G401 (cell line): Measurements from ENCODE around the gene PFKFB4. TPM values are rescaled to one million over a fixed set of nuclear protein-coding genes. Genes with fewer than 3 reads are reported as not detected.
A peak's percentile ranks its signal among the peaks of the same experiment; 100 is the strongest.
"Not testable (repeated sequence)": the region's sequence is repeated elsewhere in the genome, so short reads cannot be mapped to it uniquely, and the experiment has no call there.

Source experiments
- DNase-seq: peaks from one replicate; pipeline ENCODE4 v3.0.0-alpha.2; 2015; ENCODE audit warnings: low spot score
- in situ Hi-C: cut with HindIII; loops from 2 replicates; pipeline ENCODE4 v1.10.0; 2016; ENCODE audit warnings: low sequenced_read_pairs, mixed read lengths
- total RNA-seq: library from RNA; depleted of rRNA; stranded (reverse); fragments of >200 nt; shearing (Covaris generic); gene quantifications from 2 replicates; pipeline ENCODE4 v1.2.3, GENCODE V29; 2014

Gene PFKFB4
- total RNA-seq, 1 experiment from 2014 or later = 18.8 TPM

DNA sequence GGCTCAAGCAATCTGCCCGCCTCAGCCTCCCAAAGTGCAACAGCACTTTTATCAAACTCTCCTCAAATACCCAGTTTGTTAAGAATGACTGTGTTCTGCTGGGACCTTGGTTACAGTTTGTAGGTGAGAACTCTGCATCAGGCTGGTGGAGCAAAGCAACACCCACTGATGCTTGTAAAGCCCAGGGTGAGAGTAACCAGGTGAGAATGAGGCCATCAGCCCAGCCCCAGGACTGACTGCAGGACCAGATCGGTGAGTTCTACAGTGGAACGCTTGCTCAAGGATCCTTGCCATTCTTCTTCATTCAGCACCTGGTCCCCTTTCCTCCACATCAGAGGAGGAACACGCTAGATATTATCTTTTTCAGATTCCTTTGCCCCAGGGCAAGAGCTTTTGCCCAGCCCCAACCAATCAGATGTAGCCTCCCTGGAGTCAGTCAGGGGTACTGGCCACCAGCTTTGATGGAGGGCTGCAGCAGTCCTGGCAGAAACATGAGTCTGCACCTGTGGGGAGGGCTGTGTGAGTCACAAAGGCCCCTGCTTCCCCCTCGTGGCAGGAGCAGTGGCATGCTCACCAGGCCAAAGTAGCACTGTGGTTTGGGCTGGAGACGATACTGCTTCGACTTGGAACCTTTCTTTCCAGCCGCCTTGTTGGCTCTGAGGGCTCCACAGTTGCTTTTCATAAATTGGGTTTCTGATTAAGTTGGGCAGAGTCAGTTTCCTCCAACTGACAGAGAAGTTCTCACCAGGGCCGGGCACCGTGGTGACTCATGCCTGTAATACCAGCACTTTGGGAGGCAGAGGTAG, 49.1 kb downstream of the PFKFB4 start:
- DNase-seq = peak; percentile 61
- in situ Hi-C loops = no loop called here

DNA sequence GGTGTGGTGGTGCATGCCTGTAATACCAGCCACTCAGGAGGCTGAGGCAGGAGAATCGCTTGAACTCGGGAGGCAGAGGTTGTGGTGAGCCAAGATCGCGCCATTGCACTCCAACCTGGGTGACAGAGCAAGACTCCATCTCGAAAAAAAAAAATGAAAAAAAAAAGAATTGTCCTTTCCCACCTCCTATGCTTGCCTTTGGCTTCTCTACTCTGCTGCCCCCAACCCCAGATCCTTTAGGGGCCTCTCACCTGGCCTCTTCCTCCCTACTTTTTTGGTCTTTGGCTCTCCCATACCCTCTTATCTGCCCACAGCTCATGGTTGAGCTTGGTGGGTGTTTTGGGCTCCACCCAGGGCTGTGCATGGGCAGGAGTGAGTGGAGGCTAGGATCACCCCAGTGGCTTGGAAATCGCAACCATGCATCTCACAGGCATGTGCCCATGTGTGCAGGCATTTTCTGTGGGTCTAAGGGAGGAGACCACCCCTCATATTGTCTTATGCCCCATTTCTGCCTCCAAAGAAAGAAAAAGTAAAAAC, 50.6 kb downstream of the PFKFB4 start:
- no peak for DNase-seq
- in situ Hi-C loops = no loop called here

DNA sequence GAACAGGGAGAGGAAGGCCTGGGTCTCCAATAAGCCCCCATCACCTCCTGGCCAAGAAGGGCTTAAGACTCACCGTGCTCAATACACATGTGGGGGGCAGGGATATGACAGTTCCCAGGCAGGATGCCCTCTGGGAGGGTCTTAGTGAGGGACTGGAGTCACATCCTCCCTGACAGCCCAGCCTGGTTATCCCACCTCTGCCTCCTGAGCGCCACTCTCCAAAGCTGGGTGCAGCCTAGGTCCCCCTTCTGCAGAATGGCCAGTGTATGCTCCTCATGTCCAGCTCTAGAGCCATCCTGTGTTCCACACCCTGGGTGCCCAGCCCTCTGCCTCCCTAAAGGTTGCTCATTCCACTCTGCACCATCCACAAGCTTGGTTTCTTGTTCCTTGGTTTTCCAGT, 51.5 kb downstream of the PFKFB4 start:
- DNase-seq = no peak
- in situ Hi-C loops = no loop called here

DNA sequence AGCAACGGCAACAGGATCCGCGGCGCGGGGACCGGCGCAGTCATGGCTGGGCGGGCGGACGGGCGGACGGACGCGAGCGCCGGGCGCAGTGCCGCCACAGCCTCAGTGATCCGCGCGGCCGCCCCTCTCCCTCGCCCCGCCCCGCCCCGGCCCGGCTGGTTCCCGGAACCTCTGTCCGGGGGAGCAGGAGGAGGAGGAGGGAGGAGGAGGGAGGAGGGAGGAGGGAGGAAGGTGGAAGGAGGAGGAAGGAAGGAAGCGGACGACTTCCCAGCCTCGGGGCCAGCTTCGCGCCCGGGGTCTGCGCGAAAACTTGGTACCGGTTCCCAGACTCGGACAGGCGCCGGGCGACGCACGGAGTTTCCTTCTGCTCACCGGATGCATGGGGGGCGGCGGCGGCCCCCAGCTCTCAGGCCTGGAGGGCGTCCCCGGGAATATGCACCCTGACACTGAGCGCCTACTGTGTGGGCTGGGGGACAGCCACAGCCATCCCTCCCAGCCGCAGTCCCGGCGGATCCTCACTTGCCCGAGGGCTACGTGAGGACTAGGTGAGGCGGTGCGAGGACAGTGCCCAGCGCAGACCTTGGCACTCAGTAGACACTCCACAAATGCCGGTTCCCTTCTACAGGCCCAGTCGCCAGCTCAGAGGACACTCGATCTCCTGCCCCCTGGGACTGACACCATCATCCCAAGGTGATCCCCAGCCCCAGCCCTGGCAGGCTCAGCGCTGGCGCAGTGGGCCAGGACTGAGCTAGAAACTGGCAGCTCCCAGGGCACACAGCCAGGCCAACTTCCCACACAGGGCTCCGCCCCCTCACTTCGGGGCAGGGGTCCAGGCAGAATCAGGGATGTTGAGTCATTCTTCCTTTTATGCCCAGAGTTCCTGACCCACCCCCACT, 52.3 kb downstream of the PFKFB4 start, which contains the start of gene SHISA5:
TSS of gene SHISA5 (minus strand) at position 124 of the 896 bp plus-strand sequence. CDS start at position 44, 80 bp downstream.
- DNase-seq = peak; percentile 32

DNA sequence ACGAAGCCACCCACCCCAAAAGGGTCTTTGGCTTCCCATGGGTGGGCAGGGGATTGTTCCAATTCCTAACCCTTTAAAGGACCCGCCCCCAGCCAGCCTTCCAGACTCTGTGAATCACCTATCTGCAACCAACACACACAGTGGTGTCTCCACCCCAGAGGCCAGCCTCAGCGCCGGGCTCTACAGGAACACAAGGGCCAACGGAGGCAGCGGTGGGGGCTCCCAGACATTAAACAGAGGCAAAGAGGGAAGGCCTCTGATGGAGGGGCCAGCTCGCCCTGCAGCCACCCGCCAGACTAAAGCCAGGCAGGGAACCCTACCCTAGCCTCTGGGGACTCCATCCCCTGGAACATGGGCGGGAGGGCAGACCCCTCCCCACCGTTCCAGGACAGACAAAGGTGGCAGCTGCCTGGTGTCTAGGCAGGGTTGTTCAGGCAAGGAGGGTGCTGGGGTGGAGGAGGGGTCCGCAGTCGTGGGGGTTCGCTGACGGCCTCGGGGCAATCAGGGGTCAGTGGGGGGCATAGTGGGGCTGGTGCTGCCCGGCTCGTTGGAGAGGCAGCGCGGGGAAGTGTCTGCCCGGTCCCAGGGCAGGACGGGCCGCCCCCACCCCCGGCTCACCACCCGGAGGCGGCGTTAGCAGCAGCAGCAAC, 53.1 kb downstream of the PFKFB4 start:
- no peak for DNase-seq
- in situ Hi-C loops = no loop called here

More for the DNA sequence above, 52.3 kb downstream of the PFKFB4 start, which contains the start of gene SHISA5:
- in situ Hi-C loops = no loop called here

DNA sequence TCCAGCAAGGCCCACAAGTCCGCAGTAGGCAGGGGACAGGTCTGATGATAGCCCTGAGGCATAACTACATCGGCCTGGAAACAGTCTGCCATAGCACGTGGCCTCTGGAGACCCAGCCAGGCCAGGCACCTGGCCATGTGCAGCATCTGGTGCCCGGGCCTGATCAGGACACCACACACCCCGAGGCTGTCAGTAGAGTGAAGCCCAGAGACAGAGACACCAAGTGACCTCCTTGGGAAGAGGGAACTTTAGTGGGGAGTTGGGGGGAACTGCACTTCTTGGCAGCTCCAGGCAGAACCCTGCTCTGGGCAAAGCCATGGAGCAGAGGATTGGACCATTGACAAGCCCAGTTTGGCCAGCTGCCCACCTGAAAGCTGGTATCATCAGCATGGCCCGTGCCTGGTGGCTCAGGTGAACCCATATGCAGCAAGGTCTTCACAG, 53.9 kb downstream of the PFKFB4 start:
- peak; percentile 83 for DNase-seq
- in situ Hi-C loops = no loop called here

DNA sequence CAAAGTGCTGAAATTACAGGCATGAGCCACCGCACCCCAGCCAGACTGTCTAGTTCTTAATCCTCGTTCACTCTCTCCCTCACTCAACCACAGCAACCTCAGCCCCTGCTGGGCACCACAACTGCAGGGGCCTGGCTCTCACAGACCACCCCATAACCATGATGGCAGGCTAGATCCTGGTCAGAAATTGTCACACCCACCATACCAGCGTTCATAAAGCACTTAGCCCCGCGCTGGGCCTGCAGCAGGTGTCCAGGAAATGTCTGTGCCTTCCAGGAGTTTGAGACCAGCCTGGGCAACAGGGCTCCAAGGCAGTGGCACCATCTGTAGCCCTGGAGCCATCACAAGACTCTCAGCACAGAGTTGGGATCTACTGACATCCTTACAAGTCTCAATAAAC, 54.5 kb downstream of the PFKFB4 start:
- in situ Hi-C loops = no loop called here
- DNase-seq = no peak

DNA sequence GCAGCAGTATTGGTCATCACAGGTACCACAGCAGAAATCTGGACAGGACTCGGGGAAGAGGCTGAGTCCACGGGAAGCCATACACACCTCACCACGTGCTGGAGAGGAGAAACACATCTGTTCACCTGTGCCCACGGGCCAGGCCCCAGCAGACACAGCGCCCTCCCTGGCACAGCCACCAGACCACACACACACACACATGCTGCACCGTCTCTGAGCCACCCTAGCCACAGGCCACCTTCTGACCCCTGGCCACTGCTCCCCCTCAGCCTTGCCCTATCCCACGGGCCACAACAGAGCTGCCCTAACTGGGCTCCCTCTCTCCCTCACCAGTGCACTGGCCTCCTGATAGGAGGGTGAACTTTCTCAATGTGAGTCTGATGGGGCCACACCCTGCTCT, 55.4 kb downstream of the PFKFB4 start:
- no peak for DNase-seq
- in situ Hi-C loops = no loop called here

DNA sequence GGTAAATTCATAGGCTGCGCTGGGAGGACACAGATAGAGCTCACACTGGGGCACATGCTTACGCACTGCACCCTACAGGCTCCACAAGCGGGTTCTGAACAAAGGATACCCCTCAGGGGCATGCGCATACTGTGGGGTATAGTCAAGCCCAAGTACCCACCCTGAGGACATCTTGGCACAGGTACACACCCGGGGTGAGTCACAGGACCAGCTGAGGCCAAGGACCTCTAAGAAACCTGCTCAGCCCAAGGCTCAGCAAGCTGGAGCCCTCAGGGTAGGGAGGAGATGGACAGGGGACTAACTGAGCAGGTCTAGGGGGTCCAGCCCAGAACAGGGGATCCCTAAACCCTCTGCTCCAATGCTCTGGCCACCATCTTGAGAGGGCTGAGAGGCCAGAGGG, 55.9 kb downstream of the PFKFB4 start:
- in situ Hi-C loops = no loop called here
- DNase-seq = no peak

DNA sequence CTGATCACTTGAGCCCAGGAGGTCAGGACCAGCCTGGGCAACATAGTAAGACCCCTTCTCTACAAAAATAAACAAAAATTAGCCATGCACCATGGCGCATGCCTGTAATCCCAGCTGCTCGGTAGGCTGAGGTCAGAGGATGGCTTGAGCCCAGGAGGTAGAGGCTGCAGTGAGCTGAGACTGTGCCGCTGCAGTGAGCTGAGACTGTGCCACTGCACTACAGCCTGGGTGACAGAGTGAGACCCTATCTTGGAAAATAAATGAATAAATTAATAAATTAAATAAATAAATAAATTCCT, 63.5 kb downstream of the PFKFB4 start:
- no peak for DNase-seq
- in situ Hi-C loops = no loop called here

DNA sequence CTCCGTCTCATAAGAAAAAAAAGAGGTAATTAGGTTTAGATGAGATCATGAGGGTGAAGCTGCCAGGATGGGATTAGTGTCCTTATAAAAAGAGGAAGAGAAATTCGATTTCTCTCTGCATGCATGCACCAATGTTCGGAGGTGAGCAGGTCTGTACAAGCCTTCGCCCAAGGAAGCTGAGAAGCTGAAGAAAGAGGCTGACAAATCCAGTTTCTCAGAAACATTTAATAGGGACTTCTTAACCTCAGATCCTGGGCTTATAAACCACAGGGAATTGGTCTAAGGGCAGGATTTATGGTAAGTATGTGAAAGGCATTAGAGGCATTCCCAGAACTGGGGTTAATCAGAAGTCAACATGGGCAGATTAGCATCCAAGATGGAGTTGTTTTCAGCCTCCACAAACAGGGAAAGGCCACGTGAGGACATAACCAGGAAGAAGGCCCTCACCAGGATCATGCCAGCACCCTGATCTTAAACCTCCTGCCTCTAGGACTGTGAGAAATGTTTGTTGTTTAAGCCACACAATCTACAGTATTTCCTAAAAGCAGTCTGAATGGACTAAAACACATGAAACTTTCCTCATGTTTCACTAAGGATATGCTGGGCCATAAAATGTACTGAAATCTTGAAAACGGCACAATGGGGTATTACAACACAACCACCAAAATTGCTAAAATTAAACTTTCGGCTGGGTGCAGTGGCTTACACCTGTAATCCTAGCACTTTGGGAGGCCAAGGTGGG, 64.0 kb downstream of the PFKFB4 start:
- in situ Hi-C loops = no loop called here
- no peak for DNase-seq

DNA sequence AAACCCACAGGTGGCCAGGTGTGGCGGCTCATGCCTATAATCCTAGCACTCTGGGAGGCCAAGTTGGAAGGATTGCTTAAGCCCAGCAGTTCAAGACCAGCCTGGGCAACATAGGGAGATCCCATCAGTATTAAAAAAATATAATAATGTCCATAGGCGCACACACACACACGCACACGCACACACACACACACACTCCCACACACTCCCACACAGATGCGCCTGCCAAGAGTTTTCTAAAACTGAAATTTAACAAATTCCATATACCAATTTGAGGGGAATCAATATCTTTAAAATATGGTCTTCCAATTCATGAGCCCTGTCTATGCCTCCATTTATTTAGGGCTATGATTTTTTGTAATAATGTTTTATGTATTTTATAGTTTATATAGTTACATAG, 69.7 kb downstream of the PFKFB4 start:
- in situ Hi-C loops = no loop called here
- no peak for DNase-seq

DNA sequence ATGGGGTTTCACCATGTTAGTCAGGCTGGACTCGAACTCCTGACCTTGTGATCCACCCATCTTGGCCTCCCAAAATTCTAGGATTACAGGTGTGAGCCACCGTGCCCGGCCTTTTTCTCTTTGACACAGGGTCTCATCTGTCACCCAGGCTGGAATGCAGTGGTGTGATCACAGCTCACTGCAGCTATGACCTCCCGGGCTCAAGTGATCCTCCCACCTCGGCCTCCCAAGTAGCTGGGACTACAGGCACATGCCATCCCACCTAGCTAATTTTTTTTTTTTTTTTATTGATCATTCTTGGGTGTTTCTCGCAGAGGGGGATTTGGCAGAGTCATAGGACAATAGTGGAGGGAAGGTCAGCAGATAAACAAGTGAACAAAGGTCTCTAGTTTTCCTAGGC, 73.8 kb downstream of the PFKFB4 start:
- in situ Hi-C loops, DNase-seq: not testable (repeated sequence)

DNA sequence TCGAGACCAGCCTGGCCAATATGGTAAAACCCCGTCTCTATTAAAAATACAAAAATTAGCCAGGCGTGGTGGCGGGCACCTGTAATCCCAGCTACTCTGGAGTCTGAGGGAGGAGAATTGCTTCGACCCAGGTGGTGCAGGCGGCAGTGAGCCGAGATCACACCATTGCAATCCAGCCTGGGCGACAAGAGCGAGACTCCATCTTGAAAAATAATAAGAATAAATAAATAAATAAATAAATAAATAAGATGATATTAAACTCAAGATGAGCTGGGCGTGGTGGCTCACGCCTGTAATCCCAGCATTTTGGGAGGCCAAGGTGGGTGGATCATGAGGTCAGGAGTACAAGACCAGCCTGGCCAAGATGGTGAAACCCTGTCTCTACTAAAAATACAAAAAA, 75.7 kb downstream of the PFKFB4 start:
- in situ Hi-C loops = not testable (repeated sequence)

DNA sequence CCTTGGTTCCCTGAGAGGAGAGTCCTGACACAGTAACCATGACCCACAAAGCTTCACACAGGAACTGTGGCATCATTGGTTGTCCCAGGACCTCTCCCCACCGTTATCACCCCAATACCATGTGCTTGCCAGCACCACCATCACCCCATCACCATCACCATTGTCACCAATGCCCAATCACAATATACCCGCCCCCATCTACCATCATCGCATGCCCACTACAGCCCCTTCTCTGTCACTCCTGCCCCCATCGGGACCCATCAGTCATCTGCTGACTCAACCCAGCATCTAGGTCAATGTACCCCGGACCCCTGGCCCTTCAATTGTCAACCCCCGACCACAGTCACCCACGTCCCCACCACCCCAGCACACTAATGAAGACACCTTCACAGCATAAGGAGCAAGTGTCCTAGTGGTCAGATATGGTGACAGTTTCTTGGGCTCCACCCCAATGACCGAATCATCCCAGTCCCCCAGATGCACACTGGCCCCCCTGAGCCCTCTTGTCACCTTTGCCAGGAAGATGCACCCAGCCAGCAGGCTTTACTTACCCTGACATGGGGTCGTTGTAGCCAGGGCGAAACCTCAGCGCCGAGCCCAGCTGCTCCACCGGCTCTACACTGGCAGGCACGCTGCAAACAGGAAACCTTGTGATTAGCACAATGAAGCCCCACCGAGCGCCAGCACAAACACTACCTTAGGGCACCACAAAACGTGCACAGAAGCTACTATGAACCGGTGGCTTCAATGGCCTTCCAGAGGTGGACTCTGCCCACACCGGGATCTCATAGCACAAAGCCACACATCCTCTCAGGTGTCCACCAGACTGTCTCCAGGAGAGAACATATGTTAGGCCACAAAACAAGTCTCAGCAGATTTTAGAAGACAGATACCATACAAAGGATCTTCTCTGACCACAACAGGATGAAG, 77.7 kb downstream of the PFKFB4 start:
- in situ Hi-C loops = no loop called here
- no peak for DNase-seq

More for the DNA sequence above, 75.7 kb downstream of the PFKFB4 start:
- not testable (repeated sequence) for DNase-seq

DNA sequence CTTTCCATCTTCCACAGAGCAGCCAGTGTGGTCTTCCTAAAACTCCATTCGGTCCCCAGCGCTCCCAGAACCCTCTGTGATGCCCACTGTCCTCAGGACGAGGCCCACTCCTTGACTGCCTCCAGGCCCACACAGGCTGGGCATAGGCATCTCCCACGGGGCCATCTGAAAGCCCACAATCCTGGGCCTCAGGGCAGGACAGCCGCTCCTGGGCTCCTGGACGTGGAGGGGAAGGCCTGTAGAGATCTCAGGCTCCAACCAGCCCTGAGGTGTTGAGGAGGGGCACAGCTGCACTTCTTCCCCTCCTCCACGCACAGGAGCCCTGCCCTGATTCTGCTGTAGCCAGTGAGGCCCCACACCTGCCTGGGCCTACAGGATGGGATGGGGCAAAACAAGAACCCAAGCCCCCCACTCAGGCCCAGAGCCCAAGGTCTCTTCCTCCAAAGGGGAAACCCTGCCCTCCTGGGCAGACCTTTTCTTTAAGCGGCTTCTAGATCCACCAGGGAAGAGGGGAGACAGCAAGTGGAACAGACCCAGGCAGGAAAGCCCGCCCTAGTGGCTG, 78.6 kb downstream of the PFKFB4 start:
- DNase-seq = no peak
- in situ Hi-C loops = no loop called here

DNA sequence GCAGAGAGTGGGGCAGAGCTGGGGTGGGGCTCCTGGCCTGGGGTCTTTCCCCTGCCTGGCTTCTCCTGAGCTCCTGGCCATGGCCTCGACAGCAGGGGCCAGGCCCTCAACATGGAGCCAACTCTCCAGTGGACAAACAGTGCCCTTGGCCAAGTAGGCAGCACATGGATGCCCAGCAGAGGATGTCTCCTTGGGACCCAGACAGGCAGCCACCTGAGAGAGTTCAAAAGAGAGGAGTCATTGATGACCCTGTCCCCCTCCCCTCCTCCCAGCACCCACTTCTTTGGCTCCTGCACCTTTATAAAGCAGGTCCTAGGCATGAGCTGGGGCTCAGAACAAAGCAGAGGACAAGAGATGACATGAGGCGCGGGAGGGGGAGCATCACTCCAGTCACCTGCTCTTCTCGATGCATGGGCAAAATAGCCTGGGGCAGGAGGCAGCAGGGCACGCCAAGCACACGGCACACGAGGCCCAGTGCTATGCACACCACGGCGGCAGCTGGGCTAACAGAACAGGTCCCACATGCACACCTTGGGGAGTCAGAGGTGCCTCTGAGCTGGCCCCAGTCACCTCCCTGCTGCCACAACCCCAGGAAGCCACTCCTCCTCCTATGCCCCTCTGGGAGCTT, 80.1 kb downstream of the PFKFB4 start:
- in situ Hi-C loops = no loop called here

More for the DNA sequence above, 80.1 kb downstream of the PFKFB4 start:
- no peak for DNase-seq
